Measurements from ENCODE around the gene HEATR1.

- TF ChIP-seq POLR2A (IDR thresholded peaks at IDR 0.05) (no peak), CTCF (IDR thresholded peaks at IDR 0.05) (no peak)
These were observed 88.8 kb downstream of the HEATR1 start for GRCh38 chr1:236515443-236515958.

Measured in uterus (tissue), 2 donors.